DND-41 (cell line): ENCODE data around the gene ZNF207.

Experiments
- EZH2 ChIP-seq: IDR thresholded peaks from 3 replicates; pipeline ENCODE4 v1.6.1; 2012; ENCODE audit warnings: borderline replicate concordance, low read depth, mild to moderate bottlenecking, moderate library complexity, low read length, inconsistent platforms; ENCODE audit not compliant: severe bottlenecking
- TF ChIP-seq, protein P1 (sequence below): IDR thresholded peaks from 2 replicates; pipeline ENCODE4 v1.5.1; 2012; ENCODE audit warnings: borderline replicate concordance, low read length, moderate library complexity, mild to moderate bottlenecking; ENCODE audit not compliant: poor library complexity, severe bottlenecking; ENCODE audit errors: extremely low read depth

GRCh38 chr17:32333187-32333586 is 16.8 kb upstream of the ZNF207 start:
- TF ChIP-seq, protein P1, sequence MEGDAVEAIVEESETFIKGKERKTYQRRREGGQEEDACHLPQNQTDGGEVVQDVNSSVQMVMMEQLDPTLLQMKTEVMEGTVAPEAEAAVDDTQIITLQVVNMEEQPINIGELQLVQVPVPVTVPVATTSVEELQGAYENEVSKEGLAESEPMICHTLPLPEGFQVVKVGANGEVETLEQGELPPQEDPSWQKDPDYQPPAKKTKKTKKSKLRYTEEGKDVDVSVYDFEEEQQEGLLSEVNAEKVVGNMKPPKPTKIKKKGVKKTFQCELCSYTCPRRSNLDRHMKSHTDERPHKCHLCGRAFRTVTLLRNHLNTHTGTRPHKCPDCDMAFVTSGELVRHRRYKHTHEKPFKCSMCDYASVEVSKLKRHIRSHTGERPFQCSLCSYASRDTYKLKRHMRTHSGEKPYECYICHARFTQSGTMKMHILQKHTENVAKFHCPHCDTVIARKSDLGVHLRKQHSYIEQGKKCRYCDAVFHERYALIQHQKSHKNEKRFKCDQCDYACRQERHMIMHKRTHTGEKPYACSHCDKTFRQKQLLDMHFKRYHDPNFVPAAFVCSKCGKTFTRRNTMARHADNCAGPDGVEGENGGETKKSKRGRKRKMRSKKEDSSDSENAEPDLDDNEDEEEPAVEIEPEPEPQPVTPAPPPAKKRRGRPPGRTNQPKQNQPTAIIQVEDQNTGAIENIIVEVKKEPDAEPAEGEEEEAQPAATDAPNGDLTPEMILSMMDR, result no peak
- TF ChIP-seq EZH2, result no peak
